Lower leg skin (tissue), 4 donors: ENCODE measurements around the gene ASAP2. TPM values are rescaled to one million over a fixed set of nuclear protein-coding genes. Genes with fewer than 3 reads are reported as not detected.

Source experiments
- DNase-seq, 2 donors: peaks; one replicate each; pipeline ENCODE4 v3.0.0-alpha.2; 2019; ENCODE audit warnings: low spot score in 2 of 2
- H3K4me3 ChIP-seq: fragments of 200-600 bp; sonication (generic); 2 replicates; pipeline ENCODE4 v1.5.1; 2017; ENCODE audit warnings: mild to moderate bottlenecking, low read depth; ENCODE audit not compliant: poor library complexity, severe bottlenecking
- CTCF ChIP-seq, 3 donors: fragments of 450-650 bp; IDR thresholded peaks; one replicate each; pipeline ENCODE4 v1.5.1; 2016; ENCODE audit warnings: antibody characterized with exemption in 3 of 3, mild to moderate bottlenecking in 3 of 3, moderate library complexity in 2 of 3
- POLR2A ChIP-seq, 2 donors: fragments of 450-650 bp; IDR thresholded peaks; one replicate each; pipeline ENCODE4 v1.6.1; 2016 to 2017; ENCODE audit warnings: antibody characterized with exemption in 2 of 2, mild to moderate bottlenecking in 1 of 2, moderate library complexity in 1 of 2
- WGBS, 2 donors: methylation state at CpG; one replicate each; pipeline ENCODE4 v1.1.5; 2018; 5-methylcytosine and 5-hydroxymethylcytosine counted together
- intact Hi-C: fragments of 100-400 bp; cut with DNase I; formaldehyde crosslinking; loops from one replicate; pipeline ENCODE4 v1.15.0; 2023; ENCODE audit warnings: low total_unique reads
- total RNA-seq, 4 donors: library from RNA; depleted of rRNA; stranded (reverse); fragments of >200 nt; gene quantifications; one replicate each; pipeline ENCODE4 v1.1.0, GENCODE V29; 2016

The ASAP2 gene
- total RNA-seq, 4 donors from 2014 or later, result 30.4 to 40.7 (median 33.1) TPM

DNA sequence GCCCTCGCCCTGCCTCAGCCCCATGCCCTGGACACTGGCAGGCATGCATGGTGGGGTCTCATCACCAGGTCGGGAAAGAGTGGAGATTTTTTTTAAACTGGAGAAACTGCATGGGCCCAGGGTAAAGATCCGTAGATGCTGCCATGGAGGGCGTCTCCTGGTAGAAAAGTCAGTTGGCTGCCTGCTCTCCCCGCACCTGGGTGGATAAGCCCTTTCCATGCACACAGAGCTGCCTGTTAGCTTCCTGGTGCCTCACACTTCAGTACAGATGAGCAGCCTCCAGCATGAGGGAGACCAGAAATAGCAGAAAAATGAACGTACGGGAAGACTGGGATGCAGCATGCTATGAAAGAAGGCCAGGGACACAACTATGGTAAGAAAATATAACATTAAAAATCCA is 92.0 kb downstream of the ASAP2 start:
- TF ChIP-seq CTCF (IDR thresholded peaks at IDR 0.05) (no peak), POLR2A (IDR thresholded peaks at IDR 0.05) (no peak)
- intact Hi-C loops, result no loop called here
- no peak overlapping the region for H3K4me3 ChIP-seq
- DNase-seq, result no peak
- WGBS, 2 donors, result 92 to 93% methylated on average over 7 of the region's 7 CpGs

- WGBS, 2 donors, result 75 to 80% methylated on average over 17 of the region's 17 CpGs
- no peak overlapping the region for H3K4me3 ChIP-seq
- intact Hi-C loops, result no loop called here
- TF ChIP-seq CTCF (IDR thresholded peaks at IDR 0.05) (no peak), POLR2A (IDR thresholded peaks at IDR 0.05) (no peak)
- no peak for DNase-seq
Observed at GRCh38 chr2:9299161-9300100, 92.8 kb downstream of the ASAP2 start.

GRCh38 chr2:9300214-9300613 is 93.6 kb downstream of the ASAP2 start:
- peak in 1 of 2 donors; percentile 21 for DNase-seq
- H3K4me3 ChIP-seq, result no peak overlapping the region
- WGBS, 2 donors, result 46 to 49% methylated on average over 3 of the region's 3 CpGs
- TF ChIP-seq POLR2A (IDR thresholded peaks at IDR 0.05), result no peak
- TF ChIP-seq CTCF (IDR thresholded peaks at IDR 0.05), result no peak
- intact Hi-C loops, result no loop called here

GRCh38 chr2:9300829-9301453 is 94.3 kb downstream of the ASAP2 start:
- TF ChIP-seq CTCF (IDR thresholded peaks at IDR 0.05) (no peak), POLR2A (IDR thresholded peaks at IDR 0.05) (no peak)
- WGBS, 2 donors, result 54 to 65% methylated on average over 10 of the region's 10 CpGs
- H3K4me3 ChIP-seq, result no peak overlapping the region
- intact Hi-C loops, result no loop called here
- DNase-seq, result peak in 1 of 2 donors; percentile 34

GRCh38 chr2:9302755-9303154 is 96.1 kb downstream of the ASAP2 start:
- peak in 1 of 2 donors; percentile 31 for DNase-seq
- 91 to 96% methylated on average over 2 of the region's 2 CpGs for WGBS, 2 donors
- intact Hi-C loops, result no loop called here

More at GRCh38 chr2:9302755-9303154, 96.1 kb downstream of the ASAP2 start:
- H3K4me3 ChIP-seq, result no peak overlapping the region
- no peak for TF ChIP-seq CTCF (IDR thresholded peaks at IDR 0.05)
